ENCODE data around the gene GTF2IRD1.
"Not testable (repeated sequence)": the region's sequence is repeated elsewhere in the genome, so short reads cannot be mapped to it uniquely, and the experiment has no call there.

GRCh38 chr7:74496773-74497172, 43.1 kb downstream of the GTF2IRD1 start:
- TF ChIP-seq CTCF (IDR thresholded peaks at IDR 0.05; ENCODE audit: low read length); EZH2 (IDR thresholded peaks at IDR 0.05; ENCODE audit: borderline replicate concordance, low read length): not testable (repeated sequence)
